OCI-LY3 (cell line): Measurements from ENCODE around the gene RPUSD3.
"Not testable (repeated sequence)": the region's sequence is repeated elsewhere in the genome, so short reads cannot be mapped to it uniquely, and the experiment has no call there.

Source experiments
- H2AFZ ChIP-seq: fragments of 200-600, 300-600 bp; shearing (Covaris generic); 2 replicates; pipeline ENCODE4 v1.6.0; 2014; ENCODE audit warnings: antibody characterized with exemption, low read depth, low read length
- H3K27ac ChIP-seq: fragments of 200-600, 300-600 bp; sonication (generic); 2 replicates; pipeline ENCODE4 v1.5.1; 2014; ENCODE audit warnings: mild to moderate bottlenecking, low read length, moderate library complexity, mixed read lengths
- H3K27me3 ChIP-seq: fragments of 200-600, 300-600 bp; sonication (generic); 2 replicates; pipeline ENCODE4 v1.6.1; 2014; ENCODE audit warnings: low read depth, low read length, mixed read lengths
- H3K36me3 ChIP-seq: fragments of 200-600, 300-600 bp; sonication (generic); replicated peaks from 2 replicates; pipeline ENCODE3; 2014; ENCODE audit warnings: low read depth, low read length, mixed read lengths
- H3K4me1 ChIP-seq: fragments of 300-600, 200-600 bp; sonication (generic); 2 replicates; pipeline ENCODE4 v1.6.1; 2014; ENCODE audit warnings: low read length, mixed read lengths
- H3K4me2 ChIP-seq: fragments of 200-600, 300-600 bp; sonication (generic); 2 replicates; pipeline ENCODE4 v1.6.1; 2014; ENCODE audit warnings: low read length, mixed read lengths
- H3K4me3 ChIP-seq: fragments of 300-600, 200-600 bp; sonication (generic); 2 replicates; pipeline ENCODE4 v1.5.1; 2014; ENCODE audit warnings: antibody characterized with exemption, mild to moderate bottlenecking, low read length, moderate library complexity
- H3K79me2 ChIP-seq: fragments of 300-600, 200-600 bp; shearing (Covaris generic); 2 replicates; pipeline ENCODE4 v1.6.1; 2014; ENCODE audit warnings: mild to moderate bottlenecking, low read length, mixed read lengths
- H3K9ac ChIP-seq: fragments of 300-600, 200-600 bp; shearing (Covaris generic); 2 replicates; pipeline ENCODE4 v1.6.0; 2014; ENCODE audit warnings: mild to moderate bottlenecking, low read length, moderate library complexity
- H3K9me3 ChIP-seq: fragments of 200-600, 300-600 bp; shearing (Covaris generic); 2 replicates; pipeline ENCODE4 v1.6.1; 2014; ENCODE audit warnings: low read length, mixed read lengths; ENCODE audit not compliant: insufficient read depth
- H4K20me1 ChIP-seq: fragments of 200-600, 300-600 bp; sonication (generic); 2 replicates; pipeline ENCODE4 v1.6.1; 2016; ENCODE audit warnings: low read length, mixed read lengths; ENCODE audit not compliant: insufficient read depth
- CTCF ChIP-seq: fragments of 200-600, 300-600 bp; sonication (generic); IDR thresholded peaks from 2 replicates; pipeline ENCODE4 v1.5.1; 2014; ENCODE audit warnings: antibody characterized with exemption, low read length, low read depth
- EZH2phosphoT487 ChIP-seq: fragments of 200-600 bp; shearing (Covaris generic); IDR thresholded peaks from 2 replicates; pipeline ENCODE4 v1.6.1; 2018; ENCODE audit warnings: antibody characterized with exemption, mixed run types, low read depth

Gene RPUSD3

GRCh38 chr3:9870978-9871377 lies 27.2 kb upstream of the RPUSD3 start:
- Histone ChIP-seq H3K4me1 (no peaks in the 10 kb centered on the region), H3K27ac (no peak overlapping the region), H3K4me3 (no peak overlapping the region), H3K4me2 (no peak overlapping the region), H3K9me3 (no peaks in the 10 kb centered on the region), H3K36me3 (no peaks in the 10 kb centered on the region), H3K79me2 (no peaks in the 10 kb centered on the region), H3K27me3 (no peaks in the 10 kb centered on the region), H4K20me1 (no peaks in the 10 kb centered on the region), H2AFZ (no peak overlapping the region), H3K9ac (no peak overlapping the region)
- no peak for TF ChIP-seq CTCF
- no peak for TF ChIP-seq EZH2phosphoT487

GRCh38 chr3:9869955-9870354 lies 26.1 kb upstream of the RPUSD3 start:
- Histone ChIP-seq H3K27me3 (no peaks in the 10 kb centered on the region), H3K79me2 (no peaks in the 10 kb centered on the region), H3K9me3 (no peaks in the 10 kb centered on the region), H3K9ac (no peak overlapping the region), H3K36me3 (no peaks in the 10 kb centered on the region), H2AFZ (no peak overlapping the region), H3K4me2 (no peak overlapping the region), H4K20me1 (no peaks in the 10 kb centered on the region), H3K4me1 (no peaks in the 10 kb centered on the region), H3K4me3 (no peak overlapping the region), H3K27ac (no peak overlapping the region)
- TF ChIP-seq EZH2phosphoT487 = no peak

- Histone ChIP-seq H3K4me3 (no peak overlapping the region), H3K27ac (no peak overlapping the region), H3K27me3 (no peaks in the 10 kb centered on the region), H3K9me3 (no peaks in the 10 kb centered on the region), H3K79me2 (no peaks in the 10 kb centered on the region), H3K36me3 (no peaks in the 10 kb centered on the region), H3K9ac (no peak overlapping the region), H2AFZ (no peak overlapping the region), H3K4me2 (no peak overlapping the region), H3K4me1 (no peaks in the 10 kb centered on the region), H4K20me1 (no peaks in the 10 kb centered on the region)
- TF ChIP-seq CTCF = no peak
- no peak for TF ChIP-seq EZH2phosphoT487
Measured at GRCh38 chr3:9867106-9867505, 23.3 kb upstream of the RPUSD3 start.

GRCh38 chr3:9866639-9867038 lies 22.8 kb upstream of the RPUSD3 start:
- H3K79me2 ChIP-seq = no peaks in the 10 kb centered on the region
- no peak overlapping the region for H2AFZ ChIP-seq
- no peak overlapping the region for H3K4me3 ChIP-seq
- no peak overlapping the region for H3K27ac ChIP-seq
- no peak overlapping the region for H3K4me2 ChIP-seq
- H3K27me3 ChIP-seq = no peaks in the 10 kb centered on the region
- TF ChIP-seq EZH2phosphoT487 (no peak), CTCF (no peak)
- H3K36me3 ChIP-seq = no peaks in the 10 kb centered on the region
- no peak overlapping the region for H3K9ac ChIP-seq
- no peaks in the 10 kb centered on the region for H3K9me3 ChIP-seq
- no peaks in the 10 kb centered on the region for H4K20me1 ChIP-seq
- no peaks in the 10 kb centered on the region for H3K4me1 ChIP-seq

- H3K9me3 ChIP-seq, H2AFZ ChIP-seq, H3K4me1 ChIP-seq, H3K27me3 ChIP-seq, H3K27ac ChIP-seq, H3K4me2 ChIP-seq, H3K4me3 ChIP-seq, H4K20me1 ChIP-seq, H3K79me2 ChIP-seq, H3K36me3 ChIP-seq, H3K9ac ChIP-seq: not testable (repeated sequence)
Measured at GRCh38 chr3:9865125-9865637, 21.4 kb upstream of the RPUSD3 start.
